HCT116 (cell line): Measurements from ENCODE around the gene OXCT2.
"Not testable (repeated sequence)": the region's sequence is repeated elsewhere in the genome, so short reads cannot be mapped to it uniquely, and the experiment has no call there.

ENCODE experiments used
- CBX3 ChIP-seq: IDR thresholded peaks from 2 replicates; pipeline ENCODE4 v1.6.1; 2012; ENCODE audit warnings: low read depth
- CTCF ChIP-seq, 3 experiments: fragments of 200-600 bp in 1 of 3; sonication (generic) in 1 of 3; IDR thresholded peaks in 2 of 3; conservative IDR thresholded peaks in 1 of 3; 2 replicates each; pipeline ENCODE4 v1.5.1; 2012 to 2017; ENCODE audit warnings: low read depth in 2 of 3, low read length in 2 of 3, antibody characterized with exemption in 1 of 3, borderline replicate concordance in 1 of 3, control low read depth in 1 of 3, mild to moderate bottlenecking in 1 of 3, mixed read lengths in 1 of 3, mixed run types in 1 of 3, moderate library complexity in 1 of 3; ENCODE audit not compliant: insufficient read depth in 1 of 3
- EZH2 ChIP-seq: fragments of 200-600 bp; sonication (generic); IDR thresholded peaks from 2 replicates; pipeline ENCODE4 v1.6.1; 2017; ENCODE audit warnings: antibody characterized with exemption, mixed run types
- EZH2phosphoT487 ChIP-seq: fragments of 200-600 bp; IDR thresholded peaks from 2 replicates; pipeline ENCODE4 v1.6.1; 2018; ENCODE audit warnings: antibody characterized with exemption, borderline replicate concordance
- JUND ChIP-seq: IDR thresholded peaks from 2 replicates; pipeline ENCODE4 v1.6.1; 2012
- POLR2A ChIP-seq: IDR thresholded peaks from 2 replicates; pipeline ENCODE4 v1.7.0; 2011; ENCODE audit warnings: borderline replicate concordance; ENCODE audit not compliant: insufficient read depth, insufficient read length; ENCODE audit errors: extremely low read depth
- POLR2AphosphoS5 ChIP-seq: IDR thresholded peaks from 2 replicates; pipeline ENCODE4 v1.6.1; 2011; ENCODE audit warnings: mild to moderate bottlenecking, low read depth, low read length, moderate library complexity
- RAD21 ChIP-seq: IDR thresholded peaks from 2 replicates; pipeline ENCODE4 v1.6.1; 2012; ENCODE audit warnings: low read depth, mild to moderate bottlenecking
- REST ChIP-seq: IDR thresholded peaks from 2 replicates; pipeline ENCODE4 v1.6.1; 2012; ENCODE audit warnings: low read depth
- YY1 ChIP-seq: IDR thresholded peaks from 2 replicates; pipeline ENCODE4 v1.6.1; 2011; ENCODE audit warnings: low read length, low read depth, moderate library complexity, mild to moderate bottlenecking; ENCODE audit not compliant: insufficient replicate concordance; ENCODE audit errors: extremely low read depth
- ZFX ChIP-seq: fragments of 450-650 bp; IDR thresholded peaks from 2 replicates; pipeline ENCODE4 v1.6.1; 2017
- ZNF274 ChIP-seq: fragments of 200-500 bp; sonication (Bioruptor generic); IDR thresholded peaks from 2 replicates; pipeline ENCODE4 v1.6.1; 2014; ENCODE audit warnings: mild to moderate bottlenecking, low read depth, low read length, inconsistent platforms
- TF ChIP-seq, protein P1 (sequence below): IDR thresholded peaks from 2 replicates; pipeline ENCODE4 v1.6.1; 2011; ENCODE audit warnings: mild to moderate bottlenecking, low read length, moderate library complexity; ENCODE audit not compliant: insufficient replicate concordance; ENCODE audit errors: extremely low read depth

GRCh38 chr1:39763619-39764374, 7.4 kb downstream of the OXCT2 start:
- not testable (repeated sequence) for TF ChIP-seq EZH2phosphoT487; CTCF (IDR thresholded peaks at IDR 0.05 in 2 of 3, conservative IDR thresholded peaks at IDR 0.05 in 1 of 3; ENCODE audit: borderline replicate concordance in 1 of 3, insufficient read depth in 1 of 3, low read depth in 2 of 3, low read length in 2 of 3); EZH2; POLR2A; REST; POLR2AphosphoS5; YY1; JUND; RAD21; ZNF274; CBX3; ZFX
- TF ChIP-seq, protein P1, sequence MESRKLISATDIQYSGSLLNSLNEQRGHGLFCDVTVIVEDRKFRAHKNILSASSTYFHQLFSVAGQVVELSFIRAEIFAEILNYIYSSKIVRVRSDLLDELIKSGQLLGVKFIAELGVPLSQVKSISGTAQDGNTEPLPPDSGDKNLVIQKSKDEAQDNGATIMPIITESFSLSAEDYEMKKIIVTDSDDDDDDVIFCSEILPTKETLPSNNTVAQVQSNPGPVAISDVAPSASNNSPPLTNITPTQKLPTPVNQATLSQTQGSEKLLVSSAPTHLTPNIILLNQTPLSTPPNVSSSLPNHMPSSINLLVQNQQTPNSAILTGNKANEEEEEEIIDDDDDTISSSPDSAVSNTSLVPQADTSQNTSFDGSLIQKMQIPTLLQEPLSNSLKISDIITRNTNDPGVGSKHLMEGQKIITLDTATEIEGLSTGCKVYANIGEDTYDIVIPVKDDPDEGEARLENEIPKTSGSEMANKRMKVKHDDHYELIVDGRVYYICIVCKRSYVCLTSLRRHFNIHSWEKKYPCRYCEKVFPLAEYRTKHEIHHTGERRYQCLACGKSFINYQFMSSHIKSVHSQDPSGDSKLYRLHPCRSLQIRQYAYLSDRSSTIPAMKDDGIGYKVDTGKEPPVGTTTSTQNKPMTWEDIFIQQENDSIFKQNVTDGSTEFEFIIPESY: not testable (repeated sequence)
